HepG2 (cell line): Measurements from ENCODE around the gene YY1. TPM values are rescaled to one million over a fixed set of nuclear protein-coding genes. Genes with fewer than 3 reads are reported as not detected.

Experiments
- CAMTA2 ChIP-seq: sonication (generic); formaldehyde crosslinking; IDR thresholded peaks from 2 replicates; pipeline ENCODE4 v1.4.0; 2020; ENCODE audit warnings: mild to moderate bottlenecking, missing genetic modification reagents, borderline replicate concordance
- CBX2 ChIP-seq, 2 experiments: fragments of 200-600 bp in 1 of 2; sonication (generic); formaldehyde crosslinking in 1 of 2; IDR thresholded peaks; 2 replicates each; pipeline versions ENCODE4 v1.7.0 to v1.8.1; 2018 to 2022; ENCODE audit warnings: low read depth in 2 of 2, low read length in 1 of 2, mild to moderate bottlenecking in 1 of 2, missing genetic modification reagents in 1 of 2
- CCAR2 ChIP-seq: fragments of 200-400 bp; formaldehyde crosslinking; optimal IDR thresholded peaks from 2 replicates; pipeline ENCODE3; 2018; ENCODE audit warnings: low read depth, mild to moderate bottlenecking, low read length, moderate library complexity
- CREB1 ChIP-seq, 2 experiments: fragments of 450-650 bp in 1 of 2; IDR thresholded peaks; 2 replicates each; pipeline ENCODE4 v1.6.1; 2016 to 2017; ENCODE audit warnings: control low read depth in 1 of 2, mild to moderate bottlenecking in 1 of 2, missing compliant biosample characterization in 1 of 2, missing genetic modification characterization in 1 of 2
- CREBL2 ChIP-seq: sonication (generic); formaldehyde crosslinking; IDR thresholded peaks from 2 replicates; pipeline ENCODE4 v1.8.1; 2023; ENCODE audit warnings: missing genetic modification reagents, mild to moderate bottlenecking, borderline replicate concordance
- MBNL3 ChIP-seq: fragments of 250-450 bp; sonication (Bioruptor Pico); conservative IDR thresholded peaks from 2 replicates; pipeline ENCODE4 v1.8.0; 2022; ENCODE audit warnings: mild to moderate bottlenecking, inconsistent platforms
- RARG ChIP-seq: sonication (generic); formaldehyde crosslinking; IDR thresholded peaks from 2 replicates; pipeline ENCODE4 v1.4.0; 2020; ENCODE audit warnings: low read depth, mild to moderate bottlenecking, missing genetic modification reagents
- SAFB2 ChIP-seq: sonication (generic); formaldehyde crosslinking; IDR thresholded peaks from 2 replicates; pipeline ENCODE4 v1.5.1; 2020; ENCODE audit warnings: missing genetic modification reagents, low read depth, mild to moderate bottlenecking, borderline replicate concordance
- SATB2 ChIP-seq: sonication (generic); formaldehyde crosslinking; IDR thresholded peaks from 2 replicates; pipeline ENCODE4 v1.5.0; 2020; ENCODE audit warnings: missing genetic modification reagents
- TEAD2 ChIP-seq: sonication (generic); formaldehyde crosslinking; IDR thresholded peaks from 2 replicates; pipeline ENCODE4 v1.9.0; 2021; ENCODE audit warnings: missing genetic modification reagents
- ZBTB33 ChIP-seq: sonication (generic); formaldehyde crosslinking; IDR thresholded peaks from 2 replicates; pipeline ENCODE4 v1.4.0; 2020; ENCODE audit warnings: missing genetic modification reagents
- ZNF274 ChIP-seq: sonication (generic); formaldehyde crosslinking; IDR thresholded peaks from 2 replicates; pipeline ENCODE4 v1.5.1; 2020; ENCODE audit warnings: mild to moderate bottlenecking, missing genetic modification reagents
- ZNF331 ChIP-seq: sonication (generic); formaldehyde crosslinking; IDR thresholded peaks from 2 replicates; pipeline ENCODE4 v1.4.0; 2020; ENCODE audit warnings: missing genetic modification reagents
- ZNF605 ChIP-seq: sonication (generic); formaldehyde crosslinking; IDR thresholded peaks from 2 replicates; pipeline ENCODE4 v1.8.0; 2022; ENCODE audit warnings: mild to moderate bottlenecking, missing genetic modification reagents
- ZNF773 ChIP-seq: sonication (generic); formaldehyde crosslinking; IDR thresholded peaks from 2 replicates; pipeline ENCODE4 v1.4.0; 2020; ENCODE audit warnings: missing genetic modification reagents, borderline replicate concordance
- polyA plus RNA-seq, 8 experiments: library from polyadenylated mRNA; depleted of rRNA in 3 of 8; stranded (reverse) in 7 of 8; unstranded in 1 of 8; fragments of >200 nt; fragmentation: Illumina TruSeq in 4 of 8; extraction: Trizol in 4 of 8; gene quantifications; 2 replicates each; pipeline versions ENCODE4 v1.2.1 to v1.2.3, GENCODE V29; 2011 to 2016; ENCODE audit warnings: low read depth in 4 of 8, missing spikeins in 1 of 8, mixed read lengths in 1 of 8; ENCODE audit not compliant: insufficient read depth in 1 of 8
- total RNA-seq, 5 experiments: library from RNA; depleted of rRNA; stranded (reverse); fragments of >200 nt; fragmentation: Illumina TruSeq; extraction: Trizol; gene quantifications; 2 replicates each; pipeline ENCODE4 v1.2.3, GENCODE V29; 2016; ENCODE audit warnings: low read depth in 1 of 5
- TF ChIP-seq, protein P1 (sequence below): sonication (generic); formaldehyde crosslinking; IDR thresholded peaks from 2 replicates; pipeline ENCODE4 v1.4.0; 2020; ENCODE audit warnings: missing genetic modification reagents, borderline replicate concordance
- TF ChIP-seq, protein P2 (sequence below): sonication (generic); formaldehyde crosslinking; IDR thresholded peaks from 2 replicates; pipeline ENCODE4 v1.4.0; 2020; ENCODE audit warnings: missing genetic modification reagents
- TF ChIP-seq, protein P3 (sequence below): sonication (generic); formaldehyde crosslinking; IDR thresholded peaks from 2 replicates; pipeline ENCODE4 v1.4.0; 2020; ENCODE audit warnings: missing genetic modification reagents

The YY1 gene
- total and polyA plus RNA-seq, 2 of the 13 experiments (the other 11 are each of a cell fraction or from before 2014, with no cell fraction given), result 29.4 to 68.1 TPM

- TF ChIP-seq, protein P1, sequence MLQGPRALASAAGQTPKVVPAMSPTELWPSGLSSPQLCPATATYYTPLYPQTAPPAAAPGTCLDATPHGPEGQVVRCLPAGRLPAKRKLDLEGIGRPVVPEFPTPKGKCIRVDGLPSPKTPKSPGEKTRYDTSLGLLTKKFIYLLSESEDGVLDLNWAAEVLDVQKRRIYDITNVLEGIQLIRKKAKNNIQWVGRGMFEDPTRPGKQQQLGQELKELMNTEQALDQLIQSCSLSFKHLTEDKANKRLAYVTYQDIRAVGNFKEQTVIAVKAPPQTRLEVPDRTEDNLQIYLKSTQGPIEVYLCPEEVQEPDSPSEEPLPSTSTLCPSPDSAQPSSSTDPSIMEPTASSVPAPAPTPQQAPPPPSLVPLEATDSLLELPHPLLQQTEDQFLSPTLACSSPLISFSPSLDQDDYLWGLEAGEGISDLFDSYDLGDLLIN (CRISPR knock-in tag), result no peak
- TF ChIP-seq CREB1 (IDR thresholded peaks at IDR 0.05) (no peak), CREB1 (CRISPR knock-in tag; IDR thresholded peaks at IDR 0.05) (peak; percentile 73), CCAR2 (no peak), ZNF773 (no peak), CBX2 (IDR thresholded peaks at IDR 0.05; ENCODE audit: low read depth, low read length) (no peak), CBX2 (CRISPR knock-in tag; IDR thresholded peaks at IDR 0.05; ENCODE audit: low read depth) (no peak), ZNF605 (CRISPR knock-in tag) (no peak), ZNF274 (CRISPR knock-in tag) (no peak), CREBL2 (CRISPR knock-in tag) (no peak), ZBTB33 (no peak), ZNF331 (CRISPR knock-in tag) (peak; percentile 80), RARG (CRISPR knock-in tag) (no peak), SAFB2 (CRISPR knock-in tag) (no peak), MBNL3 (CRISPR knock-in tag) (no peak), CAMTA2 (no peak), SATB2 (CRISPR knock-in tag) (no peak), TEAD2 (CRISPR knock-in tag) (no peak)
- TF ChIP-seq, protein P2, sequence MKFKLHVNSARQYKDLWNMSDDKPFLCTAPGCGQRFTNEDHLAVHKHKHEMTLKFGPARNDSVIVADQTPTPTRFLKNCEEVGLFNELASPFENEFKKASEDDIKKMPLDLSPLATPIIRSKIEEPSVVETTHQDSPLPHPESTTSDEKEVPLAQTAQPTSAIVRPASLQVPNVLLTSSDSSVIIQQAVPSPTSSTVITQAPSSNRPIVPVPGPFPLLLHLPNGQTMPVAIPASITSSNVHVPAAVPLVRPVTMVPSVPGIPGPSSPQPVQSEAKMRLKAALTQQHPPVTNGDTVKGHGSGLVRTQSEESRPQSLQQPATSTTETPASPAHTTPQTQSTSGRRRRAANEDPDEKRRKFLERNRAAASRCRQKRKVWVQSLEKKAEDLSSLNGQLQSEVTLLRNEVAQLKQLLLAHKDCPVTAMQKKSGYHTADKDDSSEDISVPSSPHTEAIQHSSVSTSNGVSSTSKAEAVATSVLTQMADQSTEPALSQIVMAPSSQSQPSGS (CRISPR knock-in tag), result peak; percentile 58; the same call in 1 of the 2 replicates
- TF ChIP-seq, protein P3, sequence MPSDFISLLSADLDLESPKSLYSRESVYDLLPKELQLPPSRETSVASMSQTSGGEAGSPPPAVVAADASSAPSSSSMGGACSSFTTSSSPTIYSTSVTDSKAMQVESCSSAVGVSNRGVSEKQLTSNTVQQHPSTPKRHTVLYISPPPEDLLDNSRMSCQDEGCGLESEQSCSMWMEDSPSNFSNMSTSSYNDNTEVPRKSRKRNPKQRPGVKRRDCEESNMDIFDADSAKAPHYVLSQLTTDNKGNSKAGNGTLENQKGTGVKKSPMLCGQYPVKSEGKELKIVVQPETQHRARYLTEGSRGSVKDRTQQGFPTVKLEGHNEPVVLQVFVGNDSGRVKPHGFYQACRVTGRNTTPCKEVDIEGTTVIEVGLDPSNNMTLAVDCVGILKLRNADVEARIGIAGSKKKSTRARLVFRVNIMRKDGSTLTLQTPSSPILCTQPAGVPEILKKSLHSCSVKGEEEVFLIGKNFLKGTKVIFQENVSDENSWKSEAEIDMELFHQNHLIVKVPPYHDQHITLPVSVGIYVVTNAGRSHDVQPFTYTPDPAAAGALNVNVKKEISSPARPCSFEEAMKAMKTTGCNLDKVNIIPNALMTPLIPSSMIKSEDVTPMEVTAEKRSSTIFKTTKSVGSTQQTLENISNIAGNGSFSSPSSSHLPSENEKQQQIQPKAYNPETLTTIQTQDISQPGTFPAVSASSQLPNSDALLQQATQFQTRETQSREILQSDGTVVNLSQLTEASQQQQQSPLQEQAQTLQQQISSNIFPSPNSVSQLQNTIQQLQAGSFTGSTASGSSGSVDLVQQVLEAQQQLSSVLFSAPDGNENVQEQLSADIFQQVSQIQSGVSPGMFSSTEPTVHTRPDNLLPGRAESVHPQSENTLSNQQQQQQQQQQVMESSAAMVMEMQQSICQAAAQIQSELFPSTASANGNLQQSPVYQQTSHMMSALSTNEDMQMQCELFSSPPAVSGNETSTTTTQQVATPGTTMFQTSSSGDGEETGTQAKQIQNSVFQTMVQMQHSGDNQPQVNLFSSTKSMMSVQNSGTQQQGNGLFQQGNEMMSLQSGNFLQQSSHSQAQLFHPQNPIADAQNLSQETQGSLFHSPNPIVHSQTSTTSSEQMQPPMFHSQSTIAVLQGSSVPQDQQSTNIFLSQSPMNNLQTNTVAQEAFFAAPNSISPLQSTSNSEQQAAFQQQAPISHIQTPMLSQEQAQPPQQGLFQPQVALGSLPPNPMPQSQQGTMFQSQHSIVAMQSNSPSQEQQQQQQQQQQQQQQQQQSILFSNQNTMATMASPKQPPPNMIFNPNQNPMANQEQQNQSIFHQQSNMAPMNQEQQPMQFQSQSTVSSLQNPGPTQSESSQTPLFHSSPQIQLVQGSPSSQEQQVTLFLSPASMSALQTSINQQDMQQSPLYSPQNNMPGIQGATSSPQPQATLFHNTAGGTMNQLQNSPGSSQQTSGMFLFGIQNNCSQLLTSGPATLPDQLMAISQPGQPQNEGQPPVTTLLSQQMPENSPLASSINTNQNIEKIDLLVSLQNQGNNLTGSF (CRISPR knock-in tag), result no peak
Measured at GRCh38 chr14:100203962-100204834, 34.7 kb upstream of the YY1 start (continued).
